ENCODE data around the gene KRTAP7-1.

KRTAP7-1 gene

GRCh38 chr21:30831194-30831765 lies 1.7 kb upstream of the KRTAP7-1 start:
- Histone ChIP-seq H3K36me3 (ENCODE audit: control insufficient read depth, low read length) (no peaks in the 10 kb centered on the region), H3K9me3 (ENCODE audit: control insufficient read depth, insufficient read depth, low read length) (no peaks in the 10 kb centered on the region), H3K4me3 (ENCODE audit: low read length) (no peak overlapping the region), H3K4me1 (ENCODE audit: control insufficient read depth, low read length) (no peaks in the 10 kb centered on the region), H3K79me2 (ENCODE audit: control insufficient read depth, low read length) (no peaks in the 10 kb centered on the region), H4K20me1 (ENCODE audit: control insufficient read depth, insufficient read depth, low read depth, low read length) (no peaks in the 10 kb centered on the region), H3K4me2 (ENCODE audit: low read length) (no peak overlapping the region), H3F3A (ENCODE audit: control insufficient read depth, insufficient read depth) (no peaks in the 10 kb centered on the region), H3K27ac (ENCODE audit: low read depth, low read length) (no peak overlapping the region), H3K9me2 (replicated peaks; ENCODE audit: control insufficient read depth, low read length) (no peaks in the 10 kb centered on the region), H3K27me3 (ENCODE audit: control insufficient read depth, low read length) (no peaks in the 10 kb centered on the region)
- TF ChIP-seq EZH2phosphoT487 (IDR thresholded peaks at IDR 0.05; ENCODE audit: borderline replicate concordance, low read length), result no peak
- TF ChIP-seq, protein P1, sequence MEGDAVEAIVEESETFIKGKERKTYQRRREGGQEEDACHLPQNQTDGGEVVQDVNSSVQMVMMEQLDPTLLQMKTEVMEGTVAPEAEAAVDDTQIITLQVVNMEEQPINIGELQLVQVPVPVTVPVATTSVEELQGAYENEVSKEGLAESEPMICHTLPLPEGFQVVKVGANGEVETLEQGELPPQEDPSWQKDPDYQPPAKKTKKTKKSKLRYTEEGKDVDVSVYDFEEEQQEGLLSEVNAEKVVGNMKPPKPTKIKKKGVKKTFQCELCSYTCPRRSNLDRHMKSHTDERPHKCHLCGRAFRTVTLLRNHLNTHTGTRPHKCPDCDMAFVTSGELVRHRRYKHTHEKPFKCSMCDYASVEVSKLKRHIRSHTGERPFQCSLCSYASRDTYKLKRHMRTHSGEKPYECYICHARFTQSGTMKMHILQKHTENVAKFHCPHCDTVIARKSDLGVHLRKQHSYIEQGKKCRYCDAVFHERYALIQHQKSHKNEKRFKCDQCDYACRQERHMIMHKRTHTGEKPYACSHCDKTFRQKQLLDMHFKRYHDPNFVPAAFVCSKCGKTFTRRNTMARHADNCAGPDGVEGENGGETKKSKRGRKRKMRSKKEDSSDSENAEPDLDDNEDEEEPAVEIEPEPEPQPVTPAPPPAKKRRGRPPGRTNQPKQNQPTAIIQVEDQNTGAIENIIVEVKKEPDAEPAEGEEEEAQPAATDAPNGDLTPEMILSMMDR (IDR thresholded peaks at IDR 0.05; ENCODE audit: low read depth, low read length, poor library complexity, severe bottlenecking), result peak; percentile 73

- H3K9me3 ChIP-seq (ENCODE audit: control insufficient read depth, insufficient read depth, low read length), result no peaks in the 10 kb centered on the region
- no peak for TF ChIP-seq EZH2phosphoT487 (IDR thresholded peaks at IDR 0.05; ENCODE audit: borderline replicate concordance, low read length)
- TF ChIP-seq, protein P1 (IDR thresholded peaks at IDR 0.05; ENCODE audit: low read depth, low read length, poor library complexity, severe bottlenecking), result no peak
- H4K20me1 ChIP-seq (ENCODE audit: control insufficient read depth, insufficient read depth, low read depth, low read length), result no peaks in the 10 kb centered on the region
- H3K27me3 ChIP-seq (ENCODE audit: control insufficient read depth, low read length), result no peaks in the 10 kb centered on the region
- H3K4me2 ChIP-seq (ENCODE audit: low read length), result no peak overlapping the region
- no peaks in the 10 kb centered on the region for H3K79me2 ChIP-seq (ENCODE audit: control insufficient read depth, low read length)
- H3K27ac ChIP-seq (ENCODE audit: low read depth, low read length), result no peak overlapping the region
- no peaks in the 10 kb centered on the region for H3K36me3 ChIP-seq (ENCODE audit: control insufficient read depth, low read length)
- no peaks in the 10 kb centered on the region for H3K9me2 ChIP-seq (replicated peaks; ENCODE audit: control insufficient read depth, low read length)
- H3K4me3 ChIP-seq (ENCODE audit: low read length), result no peak overlapping the region
- no peaks in the 10 kb centered on the region for H3K4me1 ChIP-seq (ENCODE audit: control insufficient read depth, low read length)
- no peaks in the 10 kb centered on the region for H3F3A ChIP-seq (ENCODE audit: control insufficient read depth, insufficient read depth)
Observed at GRCh38 chr21:30818837-30819610, 10.5 kb downstream of the KRTAP7-1 start.

- Histone ChIP-seq H3K4me1 (ENCODE audit: control insufficient read depth, low read length) (no peaks in the 10 kb centered on the region), H3K9me3 (ENCODE audit: control insufficient read depth, insufficient read depth, low read length) (no peaks in the 10 kb centered on the region)
Observed at GRCh38 chr21:30813174-30813573, 16.4 kb downstream of the KRTAP7-1 start, which contains the start of gene KRTAP8-1. KRTAP8-1 (minus strand) TSS chr21:30813274; CDS start chr21:30813220, 54 bp downstream.

More at GRCh38 chr21:30813174-30813573, 16.4 kb downstream of the KRTAP7-1 start, which contains the start of gene KRTAP8-1:
- no peaks in the 10 kb centered on the region for H3K79me2 ChIP-seq (ENCODE audit: control insufficient read depth, low read length)
- H3K9me2 ChIP-seq (replicated peaks; ENCODE audit: control insufficient read depth, low read length), result no peaks in the 10 kb centered on the region
- no peaks in the 10 kb centered on the region for H3K27me3 ChIP-seq (ENCODE audit: control insufficient read depth, low read length)
- no peak within 1 kb of the TSS for H3K4me2 ChIP-seq (ENCODE audit: low read length)
- TF ChIP-seq, protein P1 (IDR thresholded peaks at IDR 0.05; ENCODE audit: low read depth, low read length, poor library complexity, severe bottlenecking), result no peak
- TF ChIP-seq EZH2phosphoT487 (IDR thresholded peaks at IDR 0.05; ENCODE audit: borderline replicate concordance, low read length), result no peak
- no peak within 1 kb of the TSS for H3K27ac ChIP-seq (ENCODE audit: low read depth, low read length)
- H3K36me3 ChIP-seq (ENCODE audit: control insufficient read depth, low read length), result no peaks in the 10 kb centered on the region
- H3F3A ChIP-seq (ENCODE audit: control insufficient read depth, insufficient read depth), result no peaks in the 10 kb centered on the region
- no peaks in the 10 kb centered on the region for H4K20me1 ChIP-seq (ENCODE audit: control insufficient read depth, insufficient read depth, low read depth, low read length)
- H3K4me3 ChIP-seq (ENCODE audit: low read length), result no peak within 1 kb of the TSS

All from DOHH2 (cell line).